Measurements from ENCODE around the gene CDH12.

- no peak for TF ChIP-seq CTCF (IDR thresholded peaks at IDR 0.05; ENCODE audit: low read depth, low read length, missing input control)
- TF ChIP-seq, protein P1, sequence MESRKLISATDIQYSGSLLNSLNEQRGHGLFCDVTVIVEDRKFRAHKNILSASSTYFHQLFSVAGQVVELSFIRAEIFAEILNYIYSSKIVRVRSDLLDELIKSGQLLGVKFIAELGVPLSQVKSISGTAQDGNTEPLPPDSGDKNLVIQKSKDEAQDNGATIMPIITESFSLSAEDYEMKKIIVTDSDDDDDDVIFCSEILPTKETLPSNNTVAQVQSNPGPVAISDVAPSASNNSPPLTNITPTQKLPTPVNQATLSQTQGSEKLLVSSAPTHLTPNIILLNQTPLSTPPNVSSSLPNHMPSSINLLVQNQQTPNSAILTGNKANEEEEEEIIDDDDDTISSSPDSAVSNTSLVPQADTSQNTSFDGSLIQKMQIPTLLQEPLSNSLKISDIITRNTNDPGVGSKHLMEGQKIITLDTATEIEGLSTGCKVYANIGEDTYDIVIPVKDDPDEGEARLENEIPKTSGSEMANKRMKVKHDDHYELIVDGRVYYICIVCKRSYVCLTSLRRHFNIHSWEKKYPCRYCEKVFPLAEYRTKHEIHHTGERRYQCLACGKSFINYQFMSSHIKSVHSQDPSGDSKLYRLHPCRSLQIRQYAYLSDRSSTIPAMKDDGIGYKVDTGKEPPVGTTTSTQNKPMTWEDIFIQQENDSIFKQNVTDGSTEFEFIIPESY (IDR thresholded peaks at IDR 0.05): no peak
- TF ChIP-seq, protein P2, sequence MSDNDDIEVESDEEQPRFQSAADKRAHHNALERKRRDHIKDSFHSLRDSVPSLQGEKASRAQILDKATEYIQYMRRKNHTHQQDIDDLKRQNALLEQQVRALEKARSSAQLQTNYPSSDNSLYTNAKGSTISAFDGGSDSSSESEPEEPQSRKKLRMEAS (IDR thresholded peaks at IDR 0.05): no peak
- no peak for TF ChIP-seq FOXA2 (IDR thresholded peaks at IDR 0.05)
- TF ChIP-seq ATF3 (IDR thresholded peaks at IDR 0.05): no peak
- no peak for TF ChIP-seq SP1 (IDR thresholded peaks at IDR 0.05)
- no peak for TF ChIP-seq YY1 (IDR thresholded peaks at IDR 0.05)
These were observed 47.7 kb upstream of the CDH12 start for GRCh38 chr5:22900801-22901310.
